ENCODE data around the gene MCM10. TPM values are rescaled to one million over a fixed set of nuclear protein-coding genes. Genes with fewer than 3 reads are reported as not detected.

MCM10 gene
- total and polyA plus RNA-seq, 10 of the 15 experiments (the other 5 are each of a cell fraction or from before 2014, with no cell fraction given), result 5.8 to 35.1 (median 23.7) TPM

Small RNAs within 50 kb of the gene (small RNA-seq; reads per million reads assigned to genes)
- gene RNU6-6P, result not detected

Other genes with a start within 250 kb of the MCM10 start
- gene CCDC3, start 159.8 kb upstream of the MCM10 start, total RNA-seq (2014; rRNA removed), result not detected in 2 replicates
- gene CCDC3, start 159.8 kb upstream of the MCM10 start, total RNA-seq (2014; rRNA removed; fragmentation: Illumina TruSeq; extraction: Trizol), result not detected in 2 replicates
- 0.08 and 0.16 TPM in 2 replicates for gene CCDC3, start 159.8 kb upstream of the MCM10 start, total RNA-seq (2021)
- not detected in 2 replicates for gene CCDC3, start 159.8 kb upstream of the MCM10 start, polyA plus RNA-seq (2011; rRNA removed)
- gene CCDC3, start 159.8 kb upstream of the MCM10 start, polyA plus RNA-seq (2014; fragmentation: Illumina TruSeq; extraction: Trizol), result not detected in 2 replicates
- gene CCDC3, start 159.8 kb upstream of the MCM10 start, polyA plus RNA-seq (2014; fragmentation: Nextera tagmentation; extraction: Ambion mirVana), result not detected
- not detected in 2 replicates for gene CCDC3, start 159.8 kb upstream of the MCM10 start, polyA plus RNA-seq (2014; rRNA removed)
- gene CCDC3, start 159.8 kb upstream of the MCM10 start, polyA plus RNA-seq (2016; fragmentation: Nextera tagmentation; extraction: Ambion mirVana), result not detected
- 20.0 and 26.9 TPM in 2 replicates for gene OPTN, start 61.4 kb upstream of the MCM10 start, total RNA-seq (2014; rRNA removed)
- gene OPTN, start 61.4 kb upstream of the MCM10 start, total RNA-seq (2014; rRNA removed; fragmentation: Illumina TruSeq; extraction: Trizol), result 25.0 and 28.1 TPM in 2 replicates
- gene OPTN, start 61.4 kb upstream of the MCM10 start, total RNA-seq (2021), result 34.0 and 34.8 TPM in 2 replicates
- 42.4 and 52.7 TPM in 2 replicates for gene OPTN, start 61.4 kb upstream of the MCM10 start, polyA plus RNA-seq (2011; rRNA removed)
- 26.1 and 28.1 TPM in 2 replicates for gene OPTN, start 61.4 kb upstream of the MCM10 start, polyA plus RNA-seq (2014; fragmentation: Illumina TruSeq; extraction: Trizol)
- 10 to 100 TPM; 15.2 to 22.3 TPM for gene OPTN, start 61.4 kb upstream of the MCM10 start, polyA plus RNA-seq (2014; fragmentation: Nextera tagmentation; extraction: Ambion mirVana)
- 20.2 and 25.9 TPM in 2 replicates for gene OPTN, start 61.4 kb upstream of the MCM10 start, polyA plus RNA-seq (2014; rRNA removed)
- 10 to 100 TPM; 30.6 to 32.3 TPM for gene OPTN, start 61.4 kb upstream of the MCM10 start, polyA plus RNA-seq (2016; fragmentation: Nextera tagmentation; extraction: Ambion mirVana)
- not detected in 2 replicates for gene UCMA, start 72.8 kb downstream of the MCM10 start, total RNA-seq (2014; rRNA removed)
- not detected in 2 replicates for gene UCMA, start 72.8 kb downstream of the MCM10 start, total RNA-seq (2014; rRNA removed; fragmentation: Illumina TruSeq; extraction: Trizol)
- not detected in 2 replicates for gene UCMA, start 72.8 kb downstream of the MCM10 start, total RNA-seq (2021)
- not detected in 2 replicates for gene UCMA, start 72.8 kb downstream of the MCM10 start, polyA plus RNA-seq (2011; rRNA removed)
- gene UCMA, start 72.8 kb downstream of the MCM10 start, polyA plus RNA-seq (2014; fragmentation: Illumina TruSeq; extraction: Trizol), result not detected in 2 replicates
- under 1 TPM in 1 of 2 experiments, not detected in 1; 0.15 TPM for gene UCMA, start 72.8 kb downstream of the MCM10 start, polyA plus RNA-seq (2014; fragmentation: Nextera tagmentation; extraction: Ambion mirVana)
- not detected in 2 replicates for gene UCMA, start 72.8 kb downstream of the MCM10 start, polyA plus RNA-seq (2014; rRNA removed)
- not detected for gene UCMA, start 72.8 kb downstream of the MCM10 start, polyA plus RNA-seq (2016; fragmentation: Nextera tagmentation; extraction: Ambion mirVana)
- gene PHYH, start 138.5 kb downstream of the MCM10 start, total RNA-seq (2014; rRNA removed), result 4.5 and 4.7 TPM in 2 replicates
- gene PHYH, start 138.5 kb downstream of the MCM10 start, total RNA-seq (2014; rRNA removed; fragmentation: Illumina TruSeq; extraction: Trizol), result 3.2 and 4.1 TPM in 2 replicates
- gene PHYH, start 138.5 kb downstream of the MCM10 start, total RNA-seq (2021), result 4.6 and 4.8 TPM in 2 replicates
- 3.2 and 4.6 TPM in 2 replicates for gene PHYH, start 138.5 kb downstream of the MCM10 start, polyA plus RNA-seq (2011; rRNA removed)
- gene PHYH, start 138.5 kb downstream of the MCM10 start, polyA plus RNA-seq (2014; fragmentation: Illumina TruSeq; extraction: Trizol), result 4.6 and 5.2 TPM in 2 replicates
- gene PHYH, start 138.5 kb downstream of the MCM10 start, polyA plus RNA-seq (2014; fragmentation: Nextera tagmentation; extraction: Ambion mirVana), result 1 to 10 TPM; 5.8 to 8.4 TPM
- gene PHYH, start 138.5 kb downstream of the MCM10 start, polyA plus RNA-seq (2014; rRNA removed), result 3.7 and 4.7 TPM in 2 replicates
- 10 to 100 TPM in 1 of 2 experiments, 1 to 10 TPM in 1; 7.5 to 10.3 TPM for gene PHYH, start 138.5 kb downstream of the MCM10 start, polyA plus RNA-seq (2016; fragmentation: Nextera tagmentation; extraction: Ambion mirVana)
- 39.6 and 47.9 TPM in 2 replicates for gene SEPHS1, start 186.7 kb downstream of the MCM10 start, total RNA-seq (2014; rRNA removed)
- gene SEPHS1, start 186.7 kb downstream of the MCM10 start, total RNA-seq (2014; rRNA removed; fragmentation: Illumina TruSeq; extraction: Trizol), result 49.5 and 50.5 TPM in 2 replicates
- 55.6 and 59.8 TPM in 2 replicates for gene SEPHS1, start 186.7 kb downstream of the MCM10 start, total RNA-seq (2021)
- gene SEPHS1, start 186.7 kb downstream of the MCM10 start, polyA plus RNA-seq (2011; rRNA removed), result 66.8 and 76.4 TPM in 2 replicates
- gene SEPHS1, start 186.7 kb downstream of the MCM10 start, polyA plus RNA-seq (2014; fragmentation: Illumina TruSeq; extraction: Trizol), result 85.4 and 93.4 TPM in 2 replicates
- 10 to 100 TPM; 14.7 to 20.8 TPM for gene SEPHS1, start 186.7 kb downstream of the MCM10 start, polyA plus RNA-seq (2014; fragmentation: Nextera tagmentation; extraction: Ambion mirVana)
- gene SEPHS1, start 186.7 kb downstream of the MCM10 start, polyA plus RNA-seq (2014; rRNA removed), result 51.7 and 60.8 TPM in 2 replicates
- 10 to 100 TPM; 36.8 to 46.4 TPM for gene SEPHS1, start 186.7 kb downstream of the MCM10 start, polyA plus RNA-seq (2016; fragmentation: Nextera tagmentation; extraction: Ambion mirVana)

Data from GM12878 (cell line).